Nephron progenitor cell (in vitro differentiated cells): ENCODE data around the gene TSPAN3.

Experiments
- DNase-seq: peaks from one replicate; pipeline ENCODE4 v3.0.0; 2021
- H3K27ac Mint-ChIP-seq: 2 replicates; pipeline ENCODE4 v1.8.0; 2021; ENCODE audit warnings: mild to moderate bottlenecking, moderate library complexity, mixed read lengths
- H3K27me3 Mint-ChIP-seq: 2 replicates; pipeline ENCODE4 v1.8.0; 2021; ENCODE audit warnings: mild to moderate bottlenecking, low read depth, mixed read lengths; ENCODE audit not compliant: poor library complexity
- H3K36me3 Mint-ChIP-seq: 2 replicates; pipeline ENCODE4 v1.8.0; 2021; ENCODE audit warnings: low read depth, mixed read lengths
- H3K4me1 Mint-ChIP-seq: 2 replicates; pipeline ENCODE4 v1.8.0; 2021; ENCODE audit warnings: mixed read lengths
- H3K4me3 Mint-ChIP-seq: 2 replicates; pipeline ENCODE4 v1.8.0; 2021; ENCODE audit warnings: mild to moderate bottlenecking, moderate library complexity, mixed read lengths
- H3K9me3 Mint-ChIP-seq: 2 replicates; pipeline ENCODE4 v1.8.0; 2021; ENCODE audit warnings: mild to moderate bottlenecking, moderate library complexity, mixed read lengths
- TF ChIP-seq, protein P1 (sequence below): fragments of 200-600 bp; sonication (generic); IDR thresholded peaks from 2 replicates; pipeline ENCODE4 v1.5.0; 2021; ENCODE audit warnings: antibody characterized with exemption

TSPAN3 gene

DNA sequence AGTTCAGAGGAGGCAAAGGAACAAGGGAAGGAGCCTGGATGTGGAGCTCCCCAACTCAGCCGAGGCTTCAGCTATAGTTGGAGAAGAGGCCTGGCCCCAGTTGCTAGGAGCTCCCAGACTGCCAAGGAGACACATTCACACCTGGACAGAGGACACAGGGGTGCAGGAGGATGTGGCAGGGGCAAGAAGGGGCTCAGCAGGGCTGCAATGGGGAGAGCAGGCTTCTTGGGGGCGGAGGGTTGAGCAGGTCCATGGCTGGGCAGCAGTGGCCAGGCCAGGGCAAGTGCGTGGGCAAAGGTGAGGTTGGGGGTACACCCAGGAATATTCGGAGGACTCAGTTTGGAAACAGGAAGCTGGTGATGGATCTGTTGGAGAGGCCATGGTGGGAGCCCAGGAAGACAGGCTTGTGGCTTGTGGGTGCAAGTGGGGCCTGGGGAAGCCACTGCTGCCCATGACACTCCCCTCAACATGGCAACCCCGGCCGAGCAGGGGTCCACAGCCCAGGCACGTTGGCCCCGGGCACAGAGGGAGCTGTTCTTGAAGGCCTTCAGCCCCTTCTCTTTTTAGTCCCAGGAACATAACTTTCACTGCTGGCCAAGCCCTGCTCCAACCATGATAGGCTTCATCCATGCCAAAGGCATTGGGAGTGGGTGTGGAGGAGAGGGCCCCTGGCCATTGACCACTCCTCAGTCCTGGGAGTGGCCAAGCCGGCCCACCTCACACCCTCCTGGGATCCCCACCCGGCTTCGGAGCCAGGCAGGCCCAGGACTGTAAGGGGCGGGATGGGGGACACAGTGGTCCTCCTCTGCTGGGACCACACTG lies 33.3 kb downstream of the TSPAN3 start:
- no peak for DNase-seq
- H3K9me3 Mint-ChIP-seq, result peaks cover 20% of the 10 kb centered on the region
- peaks cover 39% of the 10 kb centered on the region for H3K36me3 Mint-ChIP-seq
- TF ChIP-seq, protein P1, sequence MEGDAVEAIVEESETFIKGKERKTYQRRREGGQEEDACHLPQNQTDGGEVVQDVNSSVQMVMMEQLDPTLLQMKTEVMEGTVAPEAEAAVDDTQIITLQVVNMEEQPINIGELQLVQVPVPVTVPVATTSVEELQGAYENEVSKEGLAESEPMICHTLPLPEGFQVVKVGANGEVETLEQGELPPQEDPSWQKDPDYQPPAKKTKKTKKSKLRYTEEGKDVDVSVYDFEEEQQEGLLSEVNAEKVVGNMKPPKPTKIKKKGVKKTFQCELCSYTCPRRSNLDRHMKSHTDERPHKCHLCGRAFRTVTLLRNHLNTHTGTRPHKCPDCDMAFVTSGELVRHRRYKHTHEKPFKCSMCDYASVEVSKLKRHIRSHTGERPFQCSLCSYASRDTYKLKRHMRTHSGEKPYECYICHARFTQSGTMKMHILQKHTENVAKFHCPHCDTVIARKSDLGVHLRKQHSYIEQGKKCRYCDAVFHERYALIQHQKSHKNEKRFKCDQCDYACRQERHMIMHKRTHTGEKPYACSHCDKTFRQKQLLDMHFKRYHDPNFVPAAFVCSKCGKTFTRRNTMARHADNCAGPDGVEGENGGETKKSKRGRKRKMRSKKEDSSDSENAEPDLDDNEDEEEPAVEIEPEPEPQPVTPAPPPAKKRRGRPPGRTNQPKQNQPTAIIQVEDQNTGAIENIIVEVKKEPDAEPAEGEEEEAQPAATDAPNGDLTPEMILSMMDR, result no peak
- H3K4me3 Mint-ChIP-seq, result no peak overlapping the region
- peak overlapping the region; percentile 72 for H3K27ac Mint-ChIP-seq
- peaks cover 11% of the 10 kb centered on the region for H3K4me1 Mint-ChIP-seq
- H3K27me3 Mint-ChIP-seq, result no peaks in the 10 kb centered on the region

DNA sequence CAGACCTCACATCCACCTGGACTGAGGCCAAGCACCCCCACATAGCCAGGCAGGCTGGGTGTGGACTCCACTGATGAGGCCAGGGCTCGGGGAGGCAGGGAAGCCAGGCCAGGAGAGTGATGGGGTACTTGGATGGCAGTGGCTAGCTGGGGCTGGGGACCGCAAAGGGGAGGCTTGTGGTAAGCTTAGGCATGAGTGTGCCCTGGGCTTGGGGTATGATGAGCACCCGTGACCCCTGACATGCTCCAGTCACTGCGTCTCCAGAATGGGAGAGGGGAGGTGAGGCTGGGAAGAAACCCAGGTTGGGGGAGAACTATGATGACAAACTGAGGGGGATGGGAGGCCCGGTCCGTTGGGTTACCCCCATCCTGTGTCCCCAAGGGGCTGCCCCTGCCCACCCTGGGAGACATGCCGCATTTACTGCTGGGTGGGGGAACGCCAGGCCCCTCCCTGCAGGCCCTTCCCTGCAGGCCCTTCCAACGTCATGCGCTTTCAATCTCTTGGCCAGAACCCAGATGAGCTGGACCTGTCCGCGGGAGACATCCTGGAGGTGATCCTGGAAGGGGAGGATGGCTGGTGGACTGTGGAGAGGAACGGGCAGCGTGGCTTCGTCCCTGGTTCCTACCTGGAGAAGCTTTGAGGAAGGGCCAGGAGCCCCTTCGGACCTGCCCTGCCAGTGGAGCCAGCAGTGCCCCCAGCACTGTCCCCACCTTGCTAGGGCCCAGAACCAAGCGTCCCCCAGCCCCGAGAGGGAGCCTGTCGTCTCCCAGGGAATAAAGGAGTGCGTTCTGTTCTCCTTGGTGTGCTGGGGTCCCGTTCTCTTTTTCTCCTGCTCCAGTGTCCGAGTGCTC lies 34.1 kb downstream of the TSPAN3 start:
- peak overlapping the region; percentile 89 for H3K27ac Mint-ChIP-seq
- TF ChIP-seq, protein P1, result no peak
- H3K27me3 Mint-ChIP-seq, result no peaks in the 10 kb centered on the region
- no peak for DNase-seq
- peaks cover 20% of the 10 kb centered on the region for H3K9me3 Mint-ChIP-seq
- H3K36me3 Mint-ChIP-seq, result peaks cover 32% of the 10 kb centered on the region
- H3K4me3 Mint-ChIP-seq, result no peak overlapping the region
- peaks cover 13% of the 10 kb centered on the region for H3K4me1 Mint-ChIP-seq

DNA sequence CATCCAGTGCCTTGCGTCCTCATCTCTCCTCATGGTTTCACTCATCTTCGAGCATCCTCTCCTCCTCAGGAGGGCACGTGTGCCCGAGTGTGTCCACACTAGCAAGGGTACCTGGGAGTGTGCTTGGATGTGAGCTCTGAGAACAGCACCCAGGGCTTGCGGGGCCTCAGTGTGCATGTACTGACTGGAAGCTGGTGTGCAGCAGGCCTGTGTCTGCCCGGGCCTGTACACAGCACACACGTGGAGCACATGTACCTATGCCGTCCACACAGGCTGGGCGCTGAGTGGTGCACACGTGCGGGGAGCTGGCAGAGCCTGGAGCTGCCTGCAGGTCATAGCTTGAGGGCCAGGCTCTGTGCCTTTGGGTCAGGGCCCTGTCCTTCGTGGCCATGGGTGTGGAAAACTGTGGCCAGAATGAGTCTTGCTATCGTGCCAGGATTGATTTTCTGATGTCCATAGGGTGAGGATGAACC lies 34.9 kb downstream of the TSPAN3 start:
- Mint-ChIP-seq H3K36me3 (peaks cover 25% of the 10 kb centered on the region), H3K4me3 (no peak overlapping the region), H3K4me1 (peaks cover 20% of the 10 kb centered on the region), H3K27ac (peak overlapping the region; percentile 89), H3K27me3 (no peaks in the 10 kb centered on the region), H3K9me3 (peaks cover 15% of the 10 kb centered on the region)
- DNase-seq, result no peak
- TF ChIP-seq, protein P1, result no peak

DNA sequence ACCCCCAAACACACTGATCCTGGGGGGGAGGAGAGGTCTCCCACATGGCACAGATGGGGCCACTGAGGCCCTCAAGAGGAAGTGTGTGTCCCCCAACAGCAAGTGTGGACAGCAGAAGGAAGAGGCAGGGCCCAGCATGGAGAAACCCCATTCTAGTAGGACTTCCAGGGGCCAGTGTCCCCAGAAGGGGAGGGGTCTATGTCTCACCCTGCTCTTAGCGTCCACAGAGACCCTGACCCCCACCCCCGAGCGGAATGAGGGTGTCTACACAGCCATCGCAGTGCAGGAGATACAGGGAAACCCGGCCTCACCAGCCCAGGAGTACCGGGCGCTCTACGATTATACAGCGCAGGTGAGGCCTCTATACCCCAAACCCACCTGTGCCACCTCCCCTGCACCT lies 35.3 kb downstream of the TSPAN3 start:
- Mint-ChIP-seq H3K9me3 (peaks cover 10% of the 10 kb centered on the region), H3K27me3 (no peaks in the 10 kb centered on the region), H3K36me3 (peaks cover 21% of the 10 kb centered on the region), H3K4me3 (no peak overlapping the region), H3K4me1 (peaks cover 22% of the 10 kb centered on the region), H3K27ac (no peak overlapping the region)
- no peak for DNase-seq
- TF ChIP-seq, protein P1, result no peak

DNA sequence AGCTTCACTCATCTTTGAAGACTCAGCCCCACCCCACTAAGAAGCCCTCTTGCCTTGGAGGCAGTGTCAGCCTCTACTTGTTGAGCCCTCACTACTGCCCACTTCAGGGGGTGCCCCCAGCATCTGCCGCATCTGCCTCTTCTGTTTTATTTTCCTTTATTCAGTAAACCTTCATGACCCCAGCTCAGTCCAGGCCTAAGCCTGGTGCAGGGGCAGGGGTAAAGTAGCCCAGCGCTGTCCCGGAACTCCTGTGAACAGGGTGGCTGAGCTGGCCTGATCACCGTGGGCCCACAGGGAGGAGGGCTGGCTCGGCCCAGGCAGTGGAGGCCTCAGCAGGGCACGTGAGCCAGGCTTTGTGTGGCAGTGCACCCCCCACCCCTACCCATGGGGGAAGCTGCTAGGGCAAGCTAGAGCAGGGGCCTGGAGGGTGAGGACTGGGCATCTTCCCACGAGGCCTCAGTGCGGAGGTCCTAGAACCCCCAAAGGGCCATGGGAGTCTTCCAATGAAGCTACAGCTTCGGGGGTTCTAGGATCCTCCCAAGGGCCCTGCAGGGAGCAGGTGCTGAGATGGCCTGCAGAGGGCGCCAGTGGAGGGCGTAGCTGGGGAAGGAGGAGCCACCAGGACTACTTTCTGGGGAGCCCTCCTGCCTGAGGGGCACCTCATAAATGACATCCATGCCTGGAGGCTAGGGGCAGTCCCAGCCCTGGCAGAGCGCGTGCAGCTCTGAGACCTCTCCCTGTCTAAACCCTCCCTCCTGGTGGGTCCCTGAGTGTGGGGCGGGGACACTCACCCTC lies 36.0 kb downstream of the TSPAN3 start:
- peaks cover 18% of the 10 kb centered on the region for H3K36me3 Mint-ChIP-seq
- peak overlapping the region; percentile 68 for H3K27ac Mint-ChIP-seq
- H3K9me3 Mint-ChIP-seq, result peaks cover 8% of the 10 kb centered on the region
- H3K4me3 Mint-ChIP-seq, result no peak overlapping the region
- peak; percentile 55 for DNase-seq
- H3K27me3 Mint-ChIP-seq, result no peaks in the 10 kb centered on the region
- TF ChIP-seq, protein P1, result peak; percentile 58
- peaks cover 22% of the 10 kb centered on the region for H3K4me1 Mint-ChIP-seq
